ENCODE data around the gene AREG. TPM values are rescaled to one million over a fixed set of nuclear protein-coding genes. Genes with fewer than 3 reads are reported as not detected.

The AREG gene
- total RNA-seq, 1 donor from 2014 or later, result not detected

GRCh38 chr4:74423104-74423503, 21.8 kb upstream of the AREG start:
- H3K9me3 Mint-ChIP-seq, result peaks cover under 1% of the 10 kb centered on the region
- H3K27ac Mint-ChIP-seq (ENCODE audit: unreplicated experiment), result no peak overlapping the region
- no peaks in the 10 kb centered on the region for H3K27me3 Mint-ChIP-seq (ENCODE audit: low read depth)
- no peak for DNase-seq (ENCODE audit: low read depth, low spot score)
- no peak overlapping the region for H3K4me3 Mint-ChIP-seq
- H3K4me1 Mint-ChIP-seq, result no peaks in the 10 kb centered on the region
- TF ChIP-seq CTCF (conservative IDR thresholded peaks at IDR 0.05), result no peak
- no peaks in the 10 kb centered on the region for H3K36me3 Mint-ChIP-seq (ENCODE audit: low read depth)

DNA sequence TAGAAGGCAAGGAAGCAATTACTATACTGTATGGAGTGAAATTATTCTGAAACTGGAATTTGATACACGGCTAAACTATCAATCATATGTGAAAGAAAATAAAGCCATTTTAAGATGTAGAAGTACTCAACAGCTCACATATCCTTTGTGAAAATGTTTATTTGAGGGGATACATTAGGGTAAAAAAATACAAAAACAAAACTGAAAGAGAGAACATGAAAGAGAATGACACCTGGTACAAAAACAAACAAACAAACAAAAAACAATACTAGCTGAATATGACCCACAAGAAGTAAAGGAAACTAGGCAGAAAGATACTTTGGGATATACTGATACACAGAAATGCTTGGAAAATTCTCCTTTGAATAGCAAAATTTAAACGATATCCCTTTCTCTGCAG, 20.8 kb upstream of the AREG start:
- DNase-seq (ENCODE audit: low read depth, low spot score), result no peak
- H3K4me1 Mint-ChIP-seq, result no peaks in the 10 kb centered on the region

DNA sequence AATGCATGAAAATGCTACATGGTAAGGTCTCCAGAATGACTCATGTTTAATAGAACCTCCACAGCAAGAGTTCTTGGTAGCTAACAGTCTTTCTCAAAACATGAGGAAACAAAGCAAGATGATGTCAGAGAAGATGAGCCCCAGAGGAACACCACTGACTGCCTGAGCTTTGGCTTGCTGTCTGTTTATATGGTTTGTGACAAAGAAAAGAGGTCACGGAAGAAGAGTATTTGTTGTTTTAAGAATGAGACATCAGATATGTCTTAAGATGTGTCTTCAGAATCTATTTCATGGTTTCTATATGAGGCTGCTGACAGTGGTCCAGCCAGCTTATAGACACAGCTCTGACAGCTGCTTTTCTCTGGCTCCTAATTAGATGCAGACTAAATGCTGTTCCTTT, 18.8 kb upstream of the AREG start:
- TF ChIP-seq CTCF (conservative IDR thresholded peaks at IDR 0.05), result no peak
- no peaks in the 10 kb centered on the region for H3K4me1 Mint-ChIP-seq
- H3K4me3 Mint-ChIP-seq, result no peak overlapping the region
- DNase-seq (ENCODE audit: low read depth, low spot score), result no peak
- H3K36me3 Mint-ChIP-seq (ENCODE audit: low read depth), result no peaks in the 10 kb centered on the region
- H3K9me3 Mint-ChIP-seq, result no peaks in the 10 kb centered on the region
- no peak overlapping the region for H3K27ac Mint-ChIP-seq (ENCODE audit: unreplicated experiment)
- H3K27me3 Mint-ChIP-seq (ENCODE audit: low read depth), result no peaks in the 10 kb centered on the region

More for the DNA sequence above, 20.8 kb upstream of the AREG start:
- Mint-ChIP-seq H3K36me3 (ENCODE audit: low read depth) (no peaks in the 10 kb centered on the region), H3K27ac (ENCODE audit: unreplicated experiment) (no peak overlapping the region), H3K4me3 (no peak overlapping the region), H3K27me3 (ENCODE audit: low read depth) (no peaks in the 10 kb centered on the region), H3K9me3 (no peaks in the 10 kb centered on the region)
- no peak for TF ChIP-seq CTCF (conservative IDR thresholded peaks at IDR 0.05)

DNA sequence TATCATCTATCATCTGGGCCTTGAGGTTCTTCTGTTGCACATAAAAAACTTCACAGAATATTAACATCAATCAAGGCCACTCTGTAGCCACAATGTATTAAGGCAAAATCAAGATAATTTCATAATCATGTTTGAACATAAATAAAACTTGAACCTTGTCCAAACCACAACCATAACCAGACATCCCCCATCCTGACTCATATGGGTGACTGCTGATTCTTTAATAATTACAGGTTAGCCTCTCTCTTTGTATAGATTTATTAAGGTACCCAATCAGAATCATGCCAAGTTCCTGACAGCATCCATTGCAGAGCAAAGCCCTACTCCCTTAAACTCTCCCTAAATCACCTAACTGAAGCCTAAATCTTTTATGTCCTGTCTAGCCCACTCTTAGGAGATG, 16.7 kb upstream of the AREG start:
- no peak for DNase-seq (ENCODE audit: low read depth, low spot score)
- no peak for TF ChIP-seq CTCF (conservative IDR thresholded peaks at IDR 0.05)
- Mint-ChIP-seq H3K4me3 (no peak overlapping the region), H3K9me3 (no peaks in the 10 kb centered on the region), H3K27ac (ENCODE audit: unreplicated experiment) (no peak overlapping the region), H3K4me1 (no peaks in the 10 kb centered on the region), H3K36me3 (ENCODE audit: low read depth) (no peaks in the 10 kb centered on the region), H3K27me3 (ENCODE audit: low read depth) (no peaks in the 10 kb centered on the region)

GRCh38 chr4:74431113-74431826, 13.7 kb upstream of the AREG start:
- Mint-ChIP-seq H3K36me3 (ENCODE audit: low read depth) (no peaks in the 10 kb centered on the region), H3K27ac (ENCODE audit: unreplicated experiment) (no peak overlapping the region), H3K27me3 (ENCODE audit: low read depth) (no peaks in the 10 kb centered on the region), H3K4me3 (no peak overlapping the region), H3K4me1 (no peaks in the 10 kb centered on the region), H3K9me3 (no peaks in the 10 kb centered on the region)
- DNase-seq (ENCODE audit: low read depth, low spot score), result no peak
- no peak for TF ChIP-seq CTCF (conservative IDR thresholded peaks at IDR 0.05)

Data from neural crest cell (in vitro differentiated cells).